Neural progenitor cell (in vitro differentiated cells): ENCODE results near the gene EGFR. TPM values are rescaled to one million over a fixed set of nuclear protein-coding genes. Genes with fewer than 3 reads are reported as not detected.

ENCODE experiments used
- DNase-seq: peaks from one replicate; pipeline ENCODE4 v3.0.0-alpha.2; 2016; ENCODE audit warnings: low spot score
- H2AFZ ChIP-seq: fragments of 200-600 bp; sonication (generic); replicated peaks from 2 replicates; pipeline ENCODE4 v1.6.1; 2016; ENCODE audit warnings: antibody characterized with exemption
- H3F3A ChIP-seq: fragments of 200-600 bp; sonication (generic); 2 replicates; pipeline ENCODE4 v1.6.1; 2016; ENCODE audit warnings: antibody characterized with exemption, low read depth
- H3K27ac ChIP-seq: fragments of 200-600 bp; sonication (generic); 2 replicates; pipeline ENCODE4 v1.5.1; 2016; ENCODE audit warnings: mild to moderate bottlenecking
- H3K27me3 ChIP-seq: fragments of 200-600 bp; sonication (generic); 2 replicates; pipeline ENCODE4 v1.6.1; 2016; ENCODE audit warnings: mild to moderate bottlenecking, moderate library complexity
- H3K36me3 ChIP-seq: fragments of 200-600 bp; sonication (generic); 2 replicates; pipeline ENCODE4 v1.5.1; 2016
- H3K4me1 ChIP-seq: fragments of 200-600 bp; sonication (generic); 2 replicates; pipeline ENCODE4 v1.6.1; 2016; ENCODE audit warnings: mixed run types
- H3K4me2 ChIP-seq: fragments of 200-600 bp; sonication (generic); 2 replicates; pipeline ENCODE4 v1.6.1; 2016
- H3K4me3 ChIP-seq: fragments of 200-600 bp; sonication (generic); 2 replicates; pipeline ENCODE4 v1.5.1; 2016
- H3K79me2 ChIP-seq: fragments of 200-600 bp; sonication (generic); 2 replicates; pipeline ENCODE4 v1.6.1; 2016; ENCODE audit warnings: low read depth
- H3K9ac ChIP-seq: fragments of 200-600 bp; sonication (generic); 2 replicates; pipeline ENCODE4 v1.6.1; 2016
- H3K9me3 ChIP-seq: fragments of 200-600 bp; sonication (generic); 2 replicates; pipeline ENCODE4 v1.5.1; 2016; ENCODE audit warnings: low read depth
- H4K20me1 ChIP-seq: fragments of 200-600 bp; sonication (generic); 2 replicates; pipeline ENCODE4 v1.6.1; 2016; ENCODE audit warnings: low read depth
- H3K27ac Mint-ChIP-seq: 3 replicates; pipeline ENCODE4 v1.8.0; 2021; ENCODE audit warnings: mixed read lengths
- H3K27me3 Mint-ChIP-seq: 2 replicates; pipeline ENCODE4 v1.8.0; 2022; ENCODE audit warnings: low read depth, mild to moderate bottlenecking, inconsistent platforms, moderate library complexity, mixed read lengths; ENCODE audit not compliant: insufficient read depth
- H3K36me3 Mint-ChIP-seq: 3 replicates; pipeline ENCODE4 v1.8.0; 2021; ENCODE audit warnings: mixed read lengths
- H3K4me1 Mint-ChIP-seq: 3 replicates; pipeline ENCODE4 v1.8.0; 2021; ENCODE audit warnings: mixed read lengths
- H3K4me3 Mint-ChIP-seq: 3 replicates; pipeline ENCODE4 v1.8.0; 2021; ENCODE audit warnings: mild to moderate bottlenecking, moderate library complexity, mixed read lengths
- H3K9me3 Mint-ChIP-seq: 3 replicates; pipeline ENCODE4 v1.8.0; 2020; ENCODE audit warnings: mixed read lengths
- CTCF ChIP-seq: fragments of 200-600 bp; sonication (generic); IDR thresholded peaks from 2 replicates; pipeline ENCODE4 v1.5.1; 2017; ENCODE audit warnings: antibody characterized with exemption, mild to moderate bottlenecking
- EZH2 ChIP-seq: fragments of 200-600 bp; sonication (generic); IDR thresholded peaks from 2 replicates; pipeline ENCODE4 v1.6.1; 2017; ENCODE audit warnings: antibody characterized with exemption, mild to moderate bottlenecking, moderate library complexity
- EZH2phosphoT487 ChIP-seq: fragments of 200-600 bp; sonication (generic); IDR thresholded peaks from 2 replicates; pipeline ENCODE4 v1.6.1; 2017; ENCODE audit warnings: antibody characterized with exemption
- total RNA-seq: library from RNA; depleted of rRNA; stranded (reverse); fragments of >200 nt; gene quantifications from 2 replicates; pipeline ENCODE4 v1.2.3, GENCODE V29; 2015; ENCODE audit warnings: low replicate concordance

The EGFR gene
- total RNA-seq, 1 donor from 2014 or later = 4.6 TPM

GRCh38 chr7:55206235-55207029, 187.6 kb downstream of the EGFR start:
- no peaks in the 10 kb centered on the region for H3K9me3 ChIP-seq
- H3K79me2 ChIP-seq = no peaks in the 10 kb centered on the region
- no peaks in the 10 kb centered on the region for H3K27me3 Mint-ChIP-seq
- H3K9me3 Mint-ChIP-seq = no peaks in the 10 kb centered on the region
- H3K4me1 Mint-ChIP-seq = no peaks in the 10 kb centered on the region
- DNase-seq = no peak
- peaks cover 16% of the 10 kb centered on the region for H3F3A ChIP-seq
- H3K27ac Mint-ChIP-seq = no peak overlapping the region
- H3K27me3 ChIP-seq = no peaks in the 10 kb centered on the region
- no peaks in the 10 kb centered on the region for H4K20me1 ChIP-seq
- H2AFZ ChIP-seq = no peak overlapping the region
- H3K36me3 Mint-ChIP-seq = peaks cover 7% of the 10 kb centered on the region
- no peak overlapping the region for H3K4me3 Mint-ChIP-seq
- no peak overlapping the region for H3K4me2 ChIP-seq
- H3K27ac ChIP-seq = no peak overlapping the region
- no peak overlapping the region for H3K9ac ChIP-seq
- no peaks in the 10 kb centered on the region for H3K4me1 ChIP-seq
- H3K4me3 ChIP-seq = no peak overlapping the region
- no peaks in the 10 kb centered on the region for H3K36me3 ChIP-seq
- TF ChIP-seq EZH2 (no peak), EZH2phosphoT487 (no peak), CTCF (no peak)

- H3K4me3 Mint-ChIP-seq = no peak overlapping the region
- H3K4me2 ChIP-seq = no peak overlapping the region
- TF ChIP-seq CTCF = no peak
- no peak for TF ChIP-seq EZH2phosphoT487
- TF ChIP-seq EZH2 = no peak
- H3K4me3 ChIP-seq = no peak overlapping the region
- no peaks in the 10 kb centered on the region for H3K9me3 ChIP-seq
- no peak for DNase-seq
- no peak overlapping the region for H2AFZ ChIP-seq
- no peaks in the 10 kb centered on the region for H3K27me3 ChIP-seq
- no peaks in the 10 kb centered on the region for H4K20me1 ChIP-seq
- H3K27me3 Mint-ChIP-seq = no peaks in the 10 kb centered on the region
- no peak overlapping the region for H3K27ac ChIP-seq
- H3K36me3 Mint-ChIP-seq = peaks cover 7% of the 10 kb centered on the region
- no peaks in the 10 kb centered on the region for H3K79me2 ChIP-seq
- peaks cover 6% of the 10 kb centered on the region for H3K4me1 Mint-ChIP-seq
- peaks cover 16% of the 10 kb centered on the region for H3F3A ChIP-seq
- H3K27ac Mint-ChIP-seq = no peak overlapping the region
- no peaks in the 10 kb centered on the region for H3K9me3 Mint-ChIP-seq
- H3K36me3 ChIP-seq = no peaks in the 10 kb centered on the region
- H3K4me1 ChIP-seq = no peaks in the 10 kb centered on the region
- H3K9ac ChIP-seq = no peak overlapping the region
Observed at GRCh38 chr7:55207436-55208125, 188.8 kb downstream of the EGFR start.

GRCh38 chr7:55209366-55209765, 190.5 kb downstream of the EGFR start:
- Histone ChIP-seq H2AFZ (no peak overlapping the region), H3K4me3 (no peak overlapping the region), H3K4me2 (no peak overlapping the region), H3K36me3 (no peaks in the 10 kb centered on the region), H3K4me1 (peaks cover 3% of the 10 kb centered on the region), H3K9me3 (no peaks in the 10 kb centered on the region), H3K27ac (no peak overlapping the region), H3K79me2 (no peaks in the 10 kb centered on the region), H3K9ac (no peak overlapping the region), H3F3A (peaks cover 2% of the 10 kb centered on the region), H3K27me3 (no peaks in the 10 kb centered on the region), H4K20me1 (no peaks in the 10 kb centered on the region)
- H3K4me1 Mint-ChIP-seq = peaks cover 15% of the 10 kb centered on the region
- H3K4me3 Mint-ChIP-seq = no peak overlapping the region
- peaks cover 7% of the 10 kb centered on the region for H3K36me3 Mint-ChIP-seq
- no peak overlapping the region for H3K27ac Mint-ChIP-seq
- TF ChIP-seq EZH2 (no peak), EZH2phosphoT487 (no peak), CTCF (no peak)
- no peaks in the 10 kb centered on the region for H3K27me3 Mint-ChIP-seq
- no peaks in the 10 kb centered on the region for H3K9me3 Mint-ChIP-seq
- DNase-seq = no peak
